HepG2 (cell line): Measurements from ENCODE around the gene BYSL. TPM values are rescaled to one million over a fixed set of nuclear protein-coding genes. Genes with fewer than 3 reads are reported as not detected.

Experiments
- CREB1 ChIP-seq, 2 experiments: fragments of 450-650 bp in 1 of 2; IDR thresholded peaks; 2 replicates each; pipeline ENCODE4 v1.6.1; 2016 to 2017; ENCODE audit warnings: control low read depth in 1 of 2, mild to moderate bottlenecking in 1 of 2, missing compliant biosample characterization in 1 of 2, missing genetic modification characterization in 1 of 2
- KLF15 ChIP-seq: sonication (generic); formaldehyde crosslinking; IDR thresholded peaks from 2 replicates; pipeline ENCODE4 v1.8.1; 2023; ENCODE audit warnings: borderline replicate concordance, mild to moderate bottlenecking, inconsistent platforms, missing genetic modification reagents, mixed read lengths
- LCORL ChIP-seq, 2 experiments: fragments of 450-650 bp in 1 of 2; sonication (generic) in 1 of 2; formaldehyde crosslinking in 1 of 2; IDR thresholded peaks; 2 replicates each; pipeline versions ENCODE4 v1.5.0 to v1.6.1; 2017 to 2020; ENCODE audit warnings: antibody characterized with exemption in 1 of 2, missing genetic modification reagents in 1 of 2
- NRL ChIP-seq: sonication (generic); formaldehyde crosslinking; IDR thresholded peaks from 2 replicates; pipeline ENCODE4 v1.5.0; 2020; ENCODE audit warnings: missing genetic modification reagents, mild to moderate bottlenecking, moderate library complexity, borderline replicate concordance
- RAD51 ChIP-seq: fragments of 450-650 bp; IDR thresholded peaks from 2 replicates; pipeline ENCODE4 v1.6.1; 2016; ENCODE audit warnings: borderline replicate concordance
- YEATS2 ChIP-seq: sonication (generic); formaldehyde crosslinking; IDR thresholded peaks from 2 replicates; pipeline ENCODE4 v1.4.0; 2020; ENCODE audit warnings: missing genetic modification reagents, borderline replicate concordance
- ZIK1 ChIP-seq: sonication (generic); formaldehyde crosslinking; IDR thresholded peaks from 2 replicates; pipeline ENCODE4 v1.5.0; 2020; ENCODE audit warnings: mild to moderate bottlenecking, low read depth, missing genetic modification reagents, borderline replicate concordance
- ZNF205 ChIP-seq: IDR thresholded peaks from 2 replicates; pipeline ENCODE4 v1.6.1; 2018; ENCODE audit warnings: missing biosample characterization, missing genetic modification reagents
- ZNF550 ChIP-seq: sonication (generic); formaldehyde crosslinking; IDR thresholded peaks from 2 replicates; pipeline ENCODE4 v1.4.0; 2020; ENCODE audit warnings: mild to moderate bottlenecking, missing genetic modification reagents, borderline replicate concordance
- polyA plus RNA-seq, 8 experiments: library from polyadenylated mRNA; depleted of rRNA in 3 of 8; stranded (reverse) in 7 of 8; unstranded in 1 of 8; fragments of >200 nt; fragmentation: Illumina TruSeq in 4 of 8; extraction: Trizol in 4 of 8; gene quantifications; 2 replicates each; pipeline versions ENCODE4 v1.2.1 to v1.2.3, GENCODE V29; 2011 to 2016; ENCODE audit warnings: low read depth in 4 of 8, missing spikeins in 1 of 8, mixed read lengths in 1 of 8; ENCODE audit not compliant: insufficient read depth in 1 of 8
- total RNA-seq, 5 experiments: library from RNA; depleted of rRNA; stranded (reverse); fragments of >200 nt; fragmentation: Illumina TruSeq; extraction: Trizol; gene quantifications; 2 replicates each; pipeline ENCODE4 v1.2.3, GENCODE V29; 2016; ENCODE audit warnings: low read depth in 1 of 5
- TF ChIP-seq, protein P1 (sequence below), 2 experiments: sonication (generic) in 1 of 2; formaldehyde crosslinking in 1 of 2; IDR thresholded peaks; 2 replicates each; pipeline versions ENCODE4 v1.4.0 to v1.6.1; 2018 to 2020; ENCODE audit warnings: missing genetic modification reagents in 2 of 2, borderline replicate concordance in 1 of 2, low read depth in 1 of 2, mild to moderate bottlenecking in 1 of 2, missing biosample characterization in 1 of 2
- TF ChIP-seq, protein P2 (sequence below): IDR thresholded peaks from 2 replicates; pipeline ENCODE4 v1.6.1; 2012; ENCODE audit warnings: inconsistent platforms
- TF ChIP-seq, protein P3 (sequence below): IDR thresholded peaks from 2 replicates; pipeline ENCODE4 v1.6.1; 2016; ENCODE audit warnings: low read depth, borderline replicate concordance
- TF ChIP-seq, protein P4 (sequence below): sonication (generic); formaldehyde crosslinking; IDR thresholded peaks from 2 replicates; pipeline ENCODE4 v1.5.0; 2020; ENCODE audit warnings: mild to moderate bottlenecking, missing genetic modification reagents
- TF ChIP-seq, protein P5 (sequence below): sonication (generic); formaldehyde crosslinking; IDR thresholded peaks from 2 replicates; pipeline ENCODE4 v1.4.0; 2020; ENCODE audit warnings: low read depth, missing genetic modification reagents
- TF ChIP-seq, protein P6 (sequence below): sonication (generic); formaldehyde crosslinking; IDR thresholded peaks from 2 replicates; pipeline ENCODE4 v1.5.0; 2020; ENCODE audit warnings: missing genetic modification reagents, mild to moderate bottlenecking, borderline replicate concordance

BYSL gene
- total and polyA plus RNA-seq, 2 of the 13 experiments (the other 11 are each of a cell fraction or from before 2014, with no cell fraction given) = 27.9 to 28.6 TPM

DNA sequence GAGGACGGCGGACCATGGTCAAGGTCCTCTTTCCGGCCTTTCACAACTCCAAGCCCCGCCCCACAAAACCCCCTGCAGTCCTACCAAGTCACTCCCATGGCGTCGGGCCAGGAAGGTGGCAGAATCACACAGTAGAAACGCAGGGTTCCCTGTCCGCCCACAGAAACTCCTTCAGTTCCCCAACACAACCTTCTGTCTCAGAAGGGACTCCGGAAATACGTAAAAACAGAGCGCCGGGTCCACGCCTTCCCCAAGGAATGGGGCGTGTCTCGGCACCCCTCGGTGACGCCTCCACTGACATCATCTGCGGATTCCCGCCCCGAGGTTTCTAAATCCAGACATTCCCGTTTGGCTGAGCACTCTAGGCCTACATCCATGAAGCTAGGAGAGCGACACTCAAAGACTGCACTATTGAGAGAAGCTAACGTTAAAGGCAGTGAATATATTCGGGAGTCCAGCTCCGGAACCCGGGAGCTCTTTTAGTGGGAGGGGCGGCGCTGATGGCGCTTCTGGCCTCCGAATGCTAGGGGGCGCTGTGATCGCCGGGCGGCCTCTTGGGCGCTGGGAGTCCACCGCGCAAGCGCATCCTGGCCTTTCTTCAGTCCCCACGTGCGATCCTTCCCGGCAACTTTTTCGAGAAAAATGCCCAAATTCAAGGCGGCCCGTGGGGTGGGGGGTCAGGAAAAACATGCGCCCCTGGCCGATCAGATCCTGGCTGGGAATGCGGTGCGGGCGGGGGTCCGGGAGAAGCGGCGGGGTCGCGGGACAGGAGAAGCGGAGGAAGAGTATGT lies at the start of gene BYSL, which contains the start of gene MED20 (continued):
- TF ChIP-seq, protein P1, sequence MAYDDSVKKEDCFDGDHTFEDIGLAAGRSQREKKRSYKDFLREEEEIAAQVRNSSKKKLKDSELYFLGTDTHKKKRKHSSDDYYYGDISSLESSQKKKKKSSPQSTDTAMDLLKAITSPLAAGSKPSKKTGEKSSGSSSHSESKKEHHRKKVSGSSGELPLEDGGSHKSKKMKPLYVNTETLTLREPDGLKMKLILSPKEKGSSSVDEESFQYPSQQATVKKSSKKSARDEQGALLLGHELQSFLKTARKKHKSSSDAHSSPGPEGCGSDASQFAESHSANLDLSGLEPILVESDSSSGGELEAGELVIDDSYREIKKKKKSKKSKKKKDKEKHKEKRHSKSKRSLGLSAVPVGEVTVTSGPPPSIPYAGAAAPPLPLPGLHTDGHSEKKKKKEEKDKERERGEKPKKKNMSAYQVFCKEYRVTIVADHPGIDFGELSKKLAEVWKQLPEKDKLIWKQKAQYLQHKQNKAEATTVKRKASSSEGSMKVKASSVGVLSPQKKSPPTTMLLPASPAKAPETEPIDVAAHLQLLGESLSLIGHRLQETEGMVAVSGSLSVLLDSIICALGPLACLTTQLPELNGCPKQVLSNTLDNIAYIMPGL (CRISPR knock-in tag; IDR thresholded peaks at IDR 0.05; ENCODE audit: borderline replicate concordance in 1 of 2, low read depth in 1 of 2) = peak; percentile 95 to 99
- TF ChIP-seq, protein P2, sequence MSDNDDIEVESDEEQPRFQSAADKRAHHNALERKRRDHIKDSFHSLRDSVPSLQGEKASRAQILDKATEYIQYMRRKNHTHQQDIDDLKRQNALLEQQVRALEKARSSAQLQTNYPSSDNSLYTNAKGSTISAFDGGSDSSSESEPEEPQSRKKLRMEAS = peak; percentile 99
- TF ChIP-seq, protein P3, sequence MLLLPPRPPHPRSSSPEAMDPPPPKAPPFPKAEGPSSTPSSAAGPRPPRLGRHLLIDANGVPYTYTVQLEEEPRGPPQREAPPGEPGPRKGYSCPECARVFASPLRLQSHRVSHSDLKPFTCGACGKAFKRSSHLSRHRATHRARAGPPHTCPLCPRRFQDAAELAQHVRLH (CRISPR knock-in tag) = peak; percentile 15; the same call in 1 of the 2 replicates
- 0 out of 2 replicates have a peak, but pooled peaks have one; percentile 78 for TF ChIP-seq KLF15 (CRISPR knock-in tag)
- TF ChIP-seq RAD51 = no peak
- TF ChIP-seq, protein P4, sequence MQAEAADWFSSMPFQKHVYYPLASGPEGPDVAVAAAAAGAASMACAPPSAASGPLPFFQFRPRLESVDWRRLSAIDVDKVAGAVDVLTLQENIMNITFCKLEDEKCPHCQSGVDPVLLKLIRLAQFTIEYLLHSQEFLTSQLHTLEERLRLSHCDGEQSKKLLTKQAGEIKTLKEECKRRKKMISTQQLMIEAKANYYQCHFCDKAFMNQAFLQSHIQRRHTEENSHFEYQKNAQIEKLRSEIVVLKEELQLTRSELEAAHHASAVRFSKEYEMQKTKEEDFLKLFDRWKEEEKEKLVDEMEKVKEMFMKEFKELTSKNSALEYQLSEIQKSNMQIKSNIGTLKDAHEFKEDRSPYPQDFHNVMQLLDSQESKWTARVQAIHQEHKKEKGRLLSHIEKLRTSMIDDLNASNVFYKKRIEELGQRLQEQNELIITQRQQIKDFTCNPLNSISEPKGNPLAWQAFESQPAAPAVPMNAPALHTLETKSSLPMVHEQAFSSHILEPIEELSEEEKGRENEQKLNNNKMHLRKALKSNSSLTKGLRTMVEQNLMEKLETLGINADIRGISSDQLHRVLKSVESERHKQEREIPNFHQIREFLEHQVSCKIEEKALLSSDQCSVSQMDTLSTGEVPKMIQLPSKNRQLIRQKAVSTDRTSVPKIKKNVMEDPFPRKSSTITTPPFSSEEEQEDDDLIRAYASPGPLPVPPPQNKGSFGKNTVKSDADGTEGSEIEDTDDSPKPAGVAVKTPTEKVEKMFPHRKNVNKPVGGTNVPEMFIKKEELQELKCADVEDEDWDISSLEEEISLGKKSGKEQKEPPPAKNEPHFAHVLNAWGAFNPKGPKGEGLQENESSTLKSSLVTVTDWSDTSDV = peak; percentile 12; the same call in 1 of the 2 replicates
- TF ChIP-seq LCORL (IDR thresholded peaks at IDR 0.05) = no peak
- peak; percentile 85 for TF ChIP-seq LCORL (CRISPR knock-in tag; IDR thresholded peaks at IDR 0.05)
- TF ChIP-seq NRL (CRISPR knock-in tag) = peak; percentile 94; the same call in 1 of the 2 replicates
- peak; percentile 84; the same call in 1 of the 2 replicates for TF ChIP-seq ZNF550 (CRISPR knock-in tag)
- no peak for TF ChIP-seq ZIK1 (CRISPR knock-in tag)
- no peak for TF ChIP-seq ZNF205 (CRISPR knock-in tag)
- peak; percentile 98 for TF ChIP-seq CREB1 (IDR thresholded peaks at IDR 0.05)
- peak; percentile 100 for TF ChIP-seq CREB1 (CRISPR knock-in tag; IDR thresholded peaks at IDR 0.05)
- TF ChIP-seq, protein P5, sequence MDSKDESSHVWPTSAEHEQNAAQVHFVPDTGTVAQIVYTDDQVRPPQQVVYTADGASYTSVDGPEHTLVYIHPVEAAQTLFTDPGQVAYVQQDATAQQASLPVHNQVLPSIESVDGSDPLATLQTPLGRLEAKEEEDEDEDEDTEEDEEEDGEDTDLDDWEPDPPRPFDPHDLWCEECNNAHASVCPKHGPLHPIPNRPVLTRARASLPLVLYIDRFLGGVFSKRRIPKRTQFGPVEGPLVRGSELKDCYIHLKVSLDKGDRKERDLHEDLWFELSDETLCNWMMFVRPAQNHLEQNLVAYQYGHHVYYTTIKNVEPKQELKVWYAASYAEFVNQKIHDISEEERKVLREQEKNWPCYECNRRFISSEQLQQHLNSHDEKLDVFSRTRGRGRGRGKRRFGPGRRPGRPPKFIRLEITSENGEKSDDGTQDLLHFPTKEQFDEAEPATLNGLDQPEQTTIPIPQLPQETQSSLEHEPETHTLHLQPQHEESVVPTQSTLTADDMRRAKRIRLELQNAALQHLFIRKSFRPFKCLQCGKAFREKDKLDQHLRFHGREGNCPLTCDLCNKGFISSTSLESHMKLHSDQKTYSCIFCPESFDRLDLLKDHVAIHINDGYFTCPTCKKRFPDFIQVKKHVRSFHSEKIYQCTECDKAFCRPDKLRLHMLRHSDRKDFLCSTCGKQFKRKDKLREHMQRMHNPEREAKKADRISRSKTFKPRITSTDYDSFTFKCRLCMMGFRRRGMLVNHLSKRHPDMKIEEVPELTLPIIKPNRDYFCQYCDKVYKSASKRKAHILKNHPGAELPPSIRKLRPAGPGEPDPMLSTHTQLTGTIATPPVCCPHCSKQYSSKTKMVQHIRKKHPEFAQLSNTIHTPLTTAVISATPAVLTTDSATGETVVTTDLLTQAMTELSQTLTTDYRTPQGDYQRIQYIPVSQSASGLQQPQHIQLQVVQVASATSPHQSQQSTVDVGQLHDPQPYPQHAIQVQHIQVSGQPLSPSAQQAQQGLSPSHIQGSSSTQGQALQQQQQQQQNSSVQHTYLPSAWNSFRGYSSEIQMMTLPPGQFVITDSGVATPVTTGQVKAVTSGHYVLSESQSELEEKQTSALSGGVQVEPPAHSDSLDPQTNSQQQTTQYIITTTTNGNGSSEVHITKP (CRISPR knock-in tag) = no peak; the same call in 1 of the 2 replicates
- TF ChIP-seq, protein P6, sequence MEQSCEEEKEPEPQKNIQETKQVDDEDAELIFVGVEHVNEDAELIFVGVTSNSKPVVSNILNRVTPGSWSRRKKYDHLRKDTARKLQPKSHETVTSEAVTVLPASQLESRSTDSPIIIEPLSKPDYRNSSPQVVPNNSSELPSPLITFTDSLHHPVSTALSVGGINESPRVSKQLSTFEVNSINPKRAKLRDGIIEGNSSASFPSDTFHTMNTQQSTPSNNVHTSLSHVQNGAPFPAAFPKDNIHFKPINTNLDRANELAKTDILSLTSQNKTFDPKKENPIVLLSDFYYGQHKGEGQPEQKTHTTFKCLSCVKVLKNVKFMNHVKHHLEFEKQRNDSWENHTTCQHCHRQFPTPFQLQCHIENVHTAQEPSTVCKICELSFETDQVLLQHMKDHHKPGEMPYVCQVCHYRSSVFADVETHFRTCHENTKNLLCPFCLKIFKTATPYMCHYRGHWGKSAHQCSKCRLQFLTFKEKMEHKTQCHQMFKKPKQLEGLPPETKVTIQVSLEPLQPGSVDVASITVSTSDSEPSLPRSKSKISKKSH = peak; percentile 64; the same call in 1 of the 2 replicates
- peak; percentile 97 for TF ChIP-seq YEATS2 (CRISPR knock-in tag)
